Esophagus squamous epithelium (tissue), 5 donors: Measurements from ENCODE around the gene MCHR1. TPM values are rescaled to one million over a fixed set of nuclear protein-coding genes. Genes with fewer than 3 reads are reported as not detected.

Experiments used
- DNase-seq: peaks from one replicate; lab custom pipeline; 2025; lab: John Stamatoyannopoulos, UW
- H3K27ac ChIP-seq, 4 donors: fragments of 200-600 bp; sonication (generic); one replicate each; pipeline ENCODE4 v1.5.1; 2016 to 2019; ENCODE audit warnings: mild to moderate bottlenecking in 1 of 4
- H3K27me3 ChIP-seq, 4 donors: fragments of 200-600 bp; sonication (generic); 1 replicate in 3 of 4; 2 replicates in 1 of 4; pipeline versions ENCODE4 v1.5.1 to v1.6.0; 2017 to 2021; ENCODE audit warnings: antibody characterized with exemption in 1 of 4
- H3K36me3 ChIP-seq, 3 donors: fragments of 200-600 bp; sonication (generic); one replicate each; pipeline ENCODE4 v1.5.1; 2016 to 2019
- H3K4me1 ChIP-seq, 3 donors: fragments of 200-600 bp; sonication (generic); one replicate each; pipeline ENCODE4 v1.5.1; 2017 to 2019
- H3K4me3 ChIP-seq, 4 donors: fragments of 200-600 bp; sonication (generic); 1 replicate in 3 of 4; 2 replicates in 1 of 4; pipeline ENCODE4 v1.5.1; 2016 to 2019; ENCODE audit warnings: mild to moderate bottlenecking in 2 of 4, moderate library complexity in 1 of 4
- H3K9me3 ChIP-seq, 3 donors: fragments of 200-600 bp; sonication (generic); one replicate each; pipeline ENCODE4 v1.5.1; 2016 to 2019
- CTCF ChIP-seq, 6 experiments: fragments of 450-650 bp in 4 of 6; fragments of 200-600 bp in 2 of 6; sonication (generic) in 2 of 6; IDR thresholded peaks; one replicate each; pipeline ENCODE4 v1.5.1; 2016 to 2019; ENCODE audit warnings: antibody characterized with exemption in 6 of 6, mild to moderate bottlenecking in 4 of 6, moderate library complexity in 4 of 6
- POLR2A ChIP-seq, 4 donors: fragments of 450-650 bp; IDR thresholded peaks; one replicate each; pipeline ENCODE4 v1.6.1; 2017; ENCODE audit warnings: antibody characterized with exemption in 4 of 4, mild to moderate bottlenecking in 4 of 4, moderate library complexity in 3 of 4
- WGBS, 2 donors: methylation state at CpG; one replicate each; pipeline ENCODE4 v1.1.5; 2018; 5-methylcytosine and 5-hydroxymethylcytosine counted together
- intact Hi-C: fragments of 100-400 bp; cut with DNase I; formaldehyde crosslinking; loops from one replicate; pipeline ENCODE4 v1.15.0; 2022
- total RNA-seq, 4 donors: library from RNA; depleted of rRNA; stranded (reverse); fragments of >200 nt; gene quantifications; one replicate each; pipeline ENCODE4 v1.1.0, GENCODE V29; 2016
- donor health status: DM: yes; HTN: yes; CAD: no.

The MCHR1 gene
- total RNA-seq, 4 donors from 2014 or later = 0.56 TPM; not detected in 3

- WGBS, 2 donors = 95 to 97% methylated on average over 11 to 13 of the region's 19 CpGs
Observed at GRCh38 chr22:40681451-40681850, 2.2 kb downstream of the MCHR1 start.

GRCh38 chr22:40684728-40685127 is 5.4 kb downstream of the MCHR1 start:
- Histone ChIP-seq H3K27ac (no peak overlapping the region), H3K4me3 (no peak overlapping the region), H3K27me3 (peaks cover 0 to 12% (median 0%) of the 10 kb centered on the region in 4 donors), H3K9me3 (no peaks in the 10 kb centered on the region), H3K36me3 (no peaks in the 10 kb centered on the region), H3K4me1 (peaks cover 2 to 22% (median 9%) of the 10 kb centered on the region in 3 donors)
- TF ChIP-seq POLR2A (IDR thresholded peaks at IDR 0.05) = no peak
- TF ChIP-seq CTCF (IDR thresholded peaks at IDR 0.05) = no peak
- WGBS, 2 donors = 72 to 74% methylated on average over 7 to 8 of the region's 9 CpGs
- DNase-seq = no peak
- intact Hi-C loops = loop anchor here (10.0 kb wide), 1 partner anchor 80 kb away; no protein-coding TSS in a partner anchor

More at GRCh38 chr22:40681451-40681850, 2.2 kb downstream of the MCHR1 start:
- TF ChIP-seq CTCF (IDR thresholded peaks at IDR 0.05) (no peak), POLR2A (IDR thresholded peaks at IDR 0.05) (no peak)
- peaks cover 0 to 24% (median 0%) of the 10 kb centered on the region in 4 donors for H3K27me3 ChIP-seq
- no peaks in the 10 kb centered on the region for H3K9me3 ChIP-seq
- H3K4me1 ChIP-seq = peaks cover 10 to 36% (median 18%) of the 10 kb centered on the region in 3 donors
- H3K36me3 ChIP-seq = no peaks in the 10 kb centered on the region
- H3K27ac ChIP-seq = no peak overlapping the region
- H3K4me3 ChIP-seq = no peak overlapping the region
- intact Hi-C loops = loop anchor here (10.0 kb wide), 1 partner anchor 83 kb away; no protein-coding TSS in a partner anchor
- no peak for DNase-seq

GRCh38 chr22:40685406-40685805 is 6.1 kb downstream of the MCHR1 start:
- intact Hi-C loops = loop anchor here (10.0 kb wide), 1 partner anchor 79 kb away; no protein-coding TSS in a partner anchor
- H3K27me3 ChIP-seq = peaks cover 0 to 6% (median 0%) of the 10 kb centered on the region in 4 donors
- DNase-seq = no peak
- TF ChIP-seq CTCF (IDR thresholded peaks at IDR 0.05) (no peak), POLR2A (IDR thresholded peaks at IDR 0.05) (no peak)
- 90 to 94% methylated on average over 3 of the region's 3 CpGs for WGBS, 2 donors
- peaks cover 0 to 16% (median 9%) of the 10 kb centered on the region in 3 donors for H3K4me1 ChIP-seq
- no peaks in the 10 kb centered on the region for H3K36me3 ChIP-seq
- no peak overlapping the region for H3K4me3 ChIP-seq
- H3K9me3 ChIP-seq = no peaks in the 10 kb centered on the region
- no peak overlapping the region for H3K27ac ChIP-seq

GRCh38 chr22:40687706-40688105 is 8.4 kb downstream of the MCHR1 start:
- no peak overlapping the region for H3K27ac ChIP-seq
- TF ChIP-seq CTCF (IDR thresholded peaks at IDR 0.05) (no peak), POLR2A (IDR thresholded peaks at IDR 0.05) (no peak)
- 63 to 73% methylated on average over 2 of the region's 2 CpGs for WGBS, 2 donors
- no peaks in the 10 kb centered on the region for H3K36me3 ChIP-seq
- no peak for DNase-seq
- peaks cover 0 to 3% (median 0%) of the 10 kb centered on the region in 4 donors for H3K27me3 ChIP-seq
- peaks cover 0 to 13% (median 3%) of the 10 kb centered on the region in 3 donors for H3K4me1 ChIP-seq
- no peaks in the 10 kb centered on the region for H3K9me3 ChIP-seq
- intact Hi-C loops = loop anchor here (10.0 kb wide), 1 partner anchor 77 kb away; no protein-coding TSS in a partner anchor
- no peak overlapping the region for H3K4me3 ChIP-seq

- WGBS, 2 donors = 72 to 85% methylated on average over 7 of the region's 8 CpGs
- no peak for DNase-seq
- TF ChIP-seq POLR2A (IDR thresholded peaks at IDR 0.05) (no peak), CTCF (IDR thresholded peaks at IDR 0.05) (no peak)
- Histone ChIP-seq H3K4me3 (no peak overlapping the region), H3K27ac (no peak overlapping the region), H3K9me3 (no peaks in the 10 kb centered on the region), H3K27me3 (no peaks in the 10 kb centered on the region), H3K4me1 (peaks cover 0 to 32% (median 13%) of the 10 kb centered on the region in 3 donors), H3K36me3 (no peaks in the 10 kb centered on the region)
- intact Hi-C loops = no loop called here
Observed at GRCh38 chr22:40690370-40690769, 11.1 kb downstream of the MCHR1 start.
